AG04450 (cell line): ENCODE data around the gene ARL5C. TPM values are rescaled to one million over a fixed set of nuclear protein-coding genes. Genes with fewer than 3 reads are reported as not detected.

Experiments
- CTCF ChIA-PET: fragments of 300-600, 350-600 bp; formaldehyde crosslinking; extraction: SDS; loops from one replicate; lab custom pipeline; 2022; ENCODE audit warnings: antibody characterized with exemption, inconsistent platforms; lab: Charles Lee
- POLR2A ChIA-PET: fragments of 350-600 bp; formaldehyde crosslinking; extraction: SDS; loops from one replicate; lab custom pipeline; 2021; ENCODE audit warnings: antibody characterized with exemption, inconsistent platforms; lab: Yijun Ruan, JAX
- DNase-seq: peaks from one replicate; pipeline ENCODE4 v3.0.0-alpha.2; 2011; ENCODE audit warnings: low read depth, low spot score
- H3K27ac ChIP-seq: one replicate; pipeline ENCODE4 v1.5.1; 2012; ENCODE audit warnings: low read depth, low read length, control low read depth
- H3K27me3 ChIP-seq: one replicate; pipeline ENCODE4 v1.6.0; 2012; ENCODE audit warnings: low read length; ENCODE audit not compliant: control insufficient read depth, insufficient read depth
- H3K4me3 ChIP-seq: 2 replicates; pipeline ENCODE4 v1.5.1; 2011; ENCODE audit warnings: mild to moderate bottlenecking, low read depth, low read length, control low read depth
- H3K9me3 ChIP-seq: 2 replicates; pipeline ENCODE4 v1.5.1; 2012; ENCODE audit warnings: low read length; ENCODE audit not compliant: control insufficient read depth, insufficient read depth
- polyA plus RNA-seq: library from polyadenylated mRNA; depleted of rRNA; stranded (reverse); fragments of >200 nt; gene quantifications from 2 replicates; pipeline ENCODE4 v1.2.3, GENCODE V29; 2011
- TF ChIP-seq, protein P1 (sequence below): IDR thresholded peaks from 2 replicates; pipeline ENCODE4 v1.5.1; 2011; ENCODE audit warnings: low read depth, low read length, control low read depth, inconsistent platforms

The ARL5C gene
- polyA plus RNA-seq, 1 experiment: not detected

DNA sequence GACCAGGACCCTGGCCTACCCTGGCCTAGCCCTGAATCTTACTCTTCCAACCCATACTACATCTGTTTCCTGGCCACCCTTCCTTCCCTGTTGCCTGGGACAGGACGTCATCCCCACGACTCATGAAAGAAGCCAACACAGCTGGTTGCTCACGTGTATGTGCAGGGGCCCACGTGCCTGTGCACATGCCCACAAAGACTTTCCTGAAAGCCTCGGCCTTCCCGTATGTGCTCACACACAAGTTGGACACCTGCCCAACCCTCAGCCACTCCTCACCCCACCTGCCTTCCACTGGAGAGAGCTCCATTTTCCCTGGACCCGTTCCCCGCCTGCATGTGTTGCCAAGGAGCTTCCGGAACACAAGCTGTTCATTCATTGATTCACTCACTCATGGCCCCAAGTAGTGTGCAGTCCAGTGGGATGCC is 21.5 kb downstream of the ARL5C start:
- no peaks in the 10 kb centered on the region for H3K9me3 ChIP-seq
- H3K27me3 ChIP-seq: peaks cover under 1% of the 10 kb centered on the region
- POLR2A ChIA-PET: interaction anchor here (1.0 kb wide), 1 partner anchor 222 kb away, joined by 3 read pairs; no protein-coding TSS in a partner anchor
- no peak overlapping the region for H3K4me3 ChIP-seq
- CTCF ChIA-PET: interaction anchor here (0.9 to 3.3 kb wide), 5 partner anchors 9 to 162 kb away, joined by 3 to 26 read pairs (median 6); no protein-coding TSS in a partner anchor
- TF ChIP-seq, protein P1, sequence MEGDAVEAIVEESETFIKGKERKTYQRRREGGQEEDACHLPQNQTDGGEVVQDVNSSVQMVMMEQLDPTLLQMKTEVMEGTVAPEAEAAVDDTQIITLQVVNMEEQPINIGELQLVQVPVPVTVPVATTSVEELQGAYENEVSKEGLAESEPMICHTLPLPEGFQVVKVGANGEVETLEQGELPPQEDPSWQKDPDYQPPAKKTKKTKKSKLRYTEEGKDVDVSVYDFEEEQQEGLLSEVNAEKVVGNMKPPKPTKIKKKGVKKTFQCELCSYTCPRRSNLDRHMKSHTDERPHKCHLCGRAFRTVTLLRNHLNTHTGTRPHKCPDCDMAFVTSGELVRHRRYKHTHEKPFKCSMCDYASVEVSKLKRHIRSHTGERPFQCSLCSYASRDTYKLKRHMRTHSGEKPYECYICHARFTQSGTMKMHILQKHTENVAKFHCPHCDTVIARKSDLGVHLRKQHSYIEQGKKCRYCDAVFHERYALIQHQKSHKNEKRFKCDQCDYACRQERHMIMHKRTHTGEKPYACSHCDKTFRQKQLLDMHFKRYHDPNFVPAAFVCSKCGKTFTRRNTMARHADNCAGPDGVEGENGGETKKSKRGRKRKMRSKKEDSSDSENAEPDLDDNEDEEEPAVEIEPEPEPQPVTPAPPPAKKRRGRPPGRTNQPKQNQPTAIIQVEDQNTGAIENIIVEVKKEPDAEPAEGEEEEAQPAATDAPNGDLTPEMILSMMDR: no peak
- DNase-seq: peak; percentile 84
- peak overlapping the region; percentile 52 for H3K27ac ChIP-seq

DNA sequence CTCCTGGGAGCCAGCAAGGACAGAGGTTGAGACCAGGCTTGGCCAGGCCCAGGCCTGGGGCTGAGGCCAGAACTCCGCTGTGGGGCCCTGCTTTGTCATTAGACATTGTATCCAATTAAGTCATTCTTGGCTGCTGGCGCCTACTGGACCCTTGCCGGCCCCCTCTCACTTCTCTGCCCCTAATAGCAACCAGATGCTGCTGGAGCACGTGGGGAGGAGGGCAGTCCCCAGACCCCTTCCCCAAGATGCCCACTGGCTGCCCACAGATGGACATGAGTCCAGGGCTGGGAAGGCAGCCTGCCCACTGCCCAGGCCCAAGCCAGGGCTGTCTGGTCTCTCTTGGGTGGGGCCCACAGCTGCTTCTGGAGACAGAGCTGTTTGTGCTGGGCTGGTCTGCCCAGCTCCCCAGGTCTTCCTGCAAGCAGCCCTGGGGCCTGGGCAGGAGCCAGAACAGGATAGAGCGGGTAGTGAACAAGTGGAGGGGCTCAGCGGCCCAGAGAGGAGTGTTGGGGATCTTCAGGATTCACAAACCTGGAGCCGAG is 22.3 kb downstream of the ARL5C start:
- POLR2A ChIA-PET: interaction anchor here (1.0 kb wide), 1 partner anchor 221 kb away, joined by 3 read pairs; no protein-coding TSS in a partner anchor

DNA sequence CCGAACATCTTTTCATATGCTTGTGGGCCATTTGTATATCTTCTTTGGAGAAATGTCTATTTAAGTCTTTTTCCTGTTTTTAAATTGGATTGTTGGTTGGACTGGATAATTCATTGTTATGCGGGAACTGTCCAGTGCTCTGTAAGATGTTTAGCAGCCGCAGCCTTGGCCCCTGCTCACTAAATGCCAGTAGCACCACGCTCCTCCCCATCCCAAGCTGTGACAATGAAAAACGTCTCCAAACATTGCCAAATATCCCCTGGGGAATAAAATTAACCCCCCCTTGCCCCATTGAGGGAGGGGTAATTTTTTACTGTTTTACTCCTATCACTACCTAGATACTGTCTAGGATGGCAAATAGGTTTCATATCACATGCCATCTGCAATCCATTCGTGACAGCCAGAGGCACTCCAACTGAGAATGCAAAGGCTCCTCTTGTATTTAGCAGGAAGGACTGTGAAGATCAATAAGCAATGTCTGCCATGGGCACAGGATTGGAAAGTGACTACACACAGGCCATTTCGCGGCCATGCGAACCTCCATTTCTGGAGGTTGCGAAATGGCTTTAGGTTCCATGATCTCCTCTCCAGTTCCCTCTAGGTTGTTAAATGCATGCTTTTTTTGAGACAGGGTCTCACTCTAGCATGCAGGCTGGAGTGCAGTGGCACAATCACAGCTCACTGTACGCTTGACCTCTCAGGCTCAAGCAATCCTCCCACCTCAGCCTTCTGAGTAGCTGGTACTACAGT is 23.9 kb downstream of the ARL5C start:
- Histone ChIP-seq H3K9me3 (no peaks in the 10 kb centered on the region), H3K4me3 (no peak overlapping the region), H3K27me3 (no peaks in the 10 kb centered on the region), H3K27ac (no peak overlapping the region)
- ChIA-PET CTCF (interaction anchor here (0.7 kb wide), 1 partner anchor 89 kb away, joined by 3 read pairs; no protein-coding TSS in a partner anchor), POLR2A (no interaction called here)
- TF ChIP-seq, protein P1: no peak
- DNase-seq: no peak

More for the DNA sequence above, 22.3 kb downstream of the ARL5C start:
- H3K4me3 ChIP-seq: no peak overlapping the region
- no peak for DNase-seq
- H3K27ac ChIP-seq: no peak overlapping the region
- H3K27me3 ChIP-seq: no peaks in the 10 kb centered on the region
- TF ChIP-seq, protein P1: no peak
- CTCF ChIA-PET: interaction anchor here (1.6 to 3.3 kb wide), 3 partner anchors 9 to 161 kb away, joined by 6 to 26 read pairs (median 6); no protein-coding TSS in a partner anchor
- no peaks in the 10 kb centered on the region for H3K9me3 ChIP-seq

DNA sequence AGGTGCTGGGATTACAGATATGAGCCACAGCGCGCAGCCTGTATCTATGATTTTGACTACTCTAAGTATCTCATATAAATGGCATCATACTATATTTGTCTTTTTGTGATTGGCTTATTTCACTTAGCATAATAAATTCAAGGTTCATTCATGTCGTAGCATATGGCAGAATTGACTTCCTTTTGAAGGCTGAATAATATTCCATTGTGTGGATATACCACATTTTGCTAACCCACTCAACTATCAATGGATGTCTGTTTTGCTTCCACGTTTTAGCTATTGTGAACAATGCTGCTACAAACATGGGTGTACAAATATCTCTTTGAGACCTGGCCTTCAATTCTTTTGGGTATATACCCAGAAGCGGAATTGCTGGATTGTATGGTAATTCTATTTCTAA is 24.7 kb downstream of the ARL5C start:
- H3K9me3 ChIP-seq: no peaks in the 10 kb centered on the region
- TF ChIP-seq, protein P1: no peak
- no peak for DNase-seq
- H3K27ac ChIP-seq: no peak overlapping the region
- H3K27me3 ChIP-seq: no peaks in the 10 kb centered on the region
- H3K4me3 ChIP-seq: no peak overlapping the region
- CTCF ChIA-PET: no interaction called here
- POLR2A ChIA-PET: no interaction called here

DNA sequence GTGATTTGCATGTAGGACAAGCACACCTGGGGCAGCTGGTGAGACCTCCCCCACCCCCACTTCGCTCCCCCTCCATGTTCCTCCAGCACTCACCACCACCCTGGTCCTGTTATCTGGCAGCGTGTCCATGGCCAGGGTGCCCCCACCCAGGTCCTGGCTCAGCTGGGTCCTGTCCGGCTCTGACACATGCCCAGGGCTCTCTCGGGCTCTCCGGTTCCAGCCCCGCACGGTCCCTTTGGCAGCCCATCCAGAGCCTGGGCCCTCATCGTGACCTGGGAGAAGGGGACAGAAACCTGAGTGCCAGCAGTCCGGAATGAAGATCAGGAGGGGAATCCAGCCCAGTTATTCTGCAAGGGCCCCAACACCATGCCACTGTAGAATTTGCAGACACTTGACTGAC is 26.4 kb downstream of the ARL5C start:
- H3K4me3 ChIP-seq: no peak overlapping the region
- no peak for DNase-seq
- CTCF ChIA-PET: interaction anchor here (1.1 kb wide), 1 partner anchor 25 kb away, joined by 3 read pairs; no protein-coding TSS in a partner anchor
- H3K27me3 ChIP-seq: no peaks in the 10 kb centered on the region
- POLR2A ChIA-PET: interaction anchor here (1.2 kb wide), 1 partner anchor 14 kb away, joined by 7 read pairs; no protein-coding TSS in a partner anchor
- TF ChIP-seq, protein P1: no peak
- H3K27ac ChIP-seq: peak overlapping the region; percentile 68
- H3K9me3 ChIP-seq: no peaks in the 10 kb centered on the region
